AG10803 (cell line): Measurements from ENCODE around the gene TAF1C.

Experiments
- DNase-seq: peaks from one replicate; pipeline ENCODE4 v3.0.0; 2010; ENCODE audit warnings: low read depth
- H3K4me3 ChIP-seq: 2 replicates; pipeline ENCODE4 v1.5.1; 2011; ENCODE audit warnings: mild to moderate bottlenecking, low read length, control low read depth
- CTCF ChIP-seq: conservative IDR thresholded peaks from 2 replicates; pipeline ENCODE4 v1.5.1; 2011; ENCODE audit warnings: mild to moderate bottlenecking, low read length, control low read depth, inconsistent platforms

The TAF1C gene

GRCh38 chr16:84138500-84138823 lies 48.4 kb downstream of the TAF1C start:
- no peak overlapping the region for H3K4me3 ChIP-seq
- TF ChIP-seq CTCF = no peak
- no peak for DNase-seq

- TF ChIP-seq CTCF = no peak
- H3K4me3 ChIP-seq = no peak overlapping the region
- no peak for DNase-seq
Measured at GRCh38 chr16:84137769-84138357, 49.0 kb downstream of the TAF1C start.

- no peak for TF ChIP-seq CTCF
- H3K4me3 ChIP-seq = no peak overlapping the region
- no peak for DNase-seq
Measured at GRCh38 chr16:84137287-84137686, 49.6 kb downstream of the TAF1C start.

- DNase-seq = no peak
- no peak for TF ChIP-seq CTCF
- no peak overlapping the region for H3K4me3 ChIP-seq
Measured at GRCh38 chr16:84136331-84137125, 50.3 kb downstream of the TAF1C start.

GRCh38 chr16:84132527-84133285 lies 54.2 kb downstream of the TAF1C start:
- TF ChIP-seq CTCF = no peak
- no peak overlapping the region for H3K4me3 ChIP-seq
- DNase-seq = no peak

- DNase-seq = no peak
- no peak overlapping the region for H3K4me3 ChIP-seq
- no peak for TF ChIP-seq CTCF
Measured at GRCh38 chr16:84131117-84131516, 55.7 kb downstream of the TAF1C start.
